ENCODE measurements around the gene THEM5. TPM values are rescaled to one million over a fixed set of nuclear protein-coding genes. Genes with fewer than 3 reads are reported as not detected.

The THEM5 gene
- total RNA-seq, 1 experiment from 2014 or later, result not detected

DNA sequence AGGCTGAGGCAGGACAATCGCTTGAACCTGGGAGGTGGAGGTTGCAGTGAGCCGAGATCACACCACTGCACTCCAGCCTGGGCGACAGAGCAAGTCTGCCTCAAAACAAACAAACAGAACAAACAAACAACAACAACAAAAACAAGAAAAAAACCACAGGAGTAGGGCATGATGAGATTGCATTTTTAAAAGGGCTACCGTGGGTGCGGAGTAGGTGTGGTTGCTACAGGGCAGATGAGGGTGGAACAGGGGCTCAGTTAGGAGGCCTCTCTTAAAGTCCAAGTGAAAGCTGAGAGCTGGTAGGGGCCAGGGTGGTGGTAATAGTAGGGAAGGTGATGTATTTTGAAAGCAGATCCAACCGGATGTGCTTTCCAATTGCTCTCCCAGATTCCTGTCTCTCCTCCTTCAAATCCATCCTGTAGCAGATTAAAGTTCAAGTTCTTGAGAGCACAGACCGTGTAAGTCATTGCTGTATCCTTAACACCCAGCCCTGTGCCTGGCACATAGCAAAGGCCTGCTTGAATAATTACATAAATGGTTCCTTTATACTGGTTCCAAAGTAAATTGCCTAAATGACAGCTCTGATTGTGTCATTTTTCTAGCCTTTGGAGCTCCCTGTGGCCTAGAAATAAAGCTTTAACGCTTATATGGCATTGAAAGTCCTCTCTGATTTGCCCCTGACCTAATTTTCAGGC, 44.1 kb downstream of the THEM5 start:
- Histone ChIP-seq H3K27me3 (ENCODE audit: low read length) (no peaks in the 10 kb centered on the region), H3K27ac (ENCODE audit: low read length) (no peak overlapping the region), H3K79me2 (ENCODE audit: low read length) (no peaks in the 10 kb centered on the region)

GRCh38 chr1:151807766-151808165, 45.7 kb downstream of the THEM5 start:
- Histone ChIP-seq H3K4me3 (ENCODE audit: low read length) (no peak overlapping the region), H3K4me1 (ENCODE audit: low read length) (peaks cover 11% of the 10 kb centered on the region), H3K27ac (ENCODE audit: low read length) (no peak overlapping the region), H2AFZ (ENCODE audit: low read length) (no peak overlapping the region), H3K4me2 (ENCODE audit: low read depth, low read length, poor library complexity, severe bottlenecking) (no peak overlapping the region), H3K27me3 (ENCODE audit: low read length) (no peaks in the 10 kb centered on the region), H3K9ac (ENCODE audit: low read length) (no peak overlapping the region), H3K9me3 (ENCODE audit: low read length) (no peaks in the 10 kb centered on the region), H3K9me2 (replicated peaks; ENCODE audit: insufficient read depth, low read length) (no peaks in the 10 kb centered on the region), H4K20me1 (ENCODE audit: insufficient read depth, low read depth, low read length) (no peaks in the 10 kb centered on the region), H3K79me2 (ENCODE audit: low read length) (no peaks in the 10 kb centered on the region), H3K36me3 (ENCODE audit: insufficient read depth, low read length) (no peaks in the 10 kb centered on the region)
- DNase-seq, result no peak

More for the DNA sequence above, 44.1 kb downstream of the THEM5 start:
- DNase-seq, result no peak
- Histone ChIP-seq H3K9me2 (replicated peaks; ENCODE audit: insufficient read depth, low read length) (no peaks in the 10 kb centered on the region), H2AFZ (ENCODE audit: low read length) (no peak overlapping the region), H3K4me3 (ENCODE audit: low read length) (no peak overlapping the region), H3K4me1 (ENCODE audit: low read length) (peaks cover 8% of the 10 kb centered on the region), H4K20me1 (ENCODE audit: insufficient read depth, low read depth, low read length) (no peaks in the 10 kb centered on the region), H3K36me3 (ENCODE audit: insufficient read depth, low read length) (no peaks in the 10 kb centered on the region), H3K9me3 (ENCODE audit: low read length) (no peaks in the 10 kb centered on the region), H3K9ac (ENCODE audit: low read length) (no peak overlapping the region), H3K4me2 (ENCODE audit: low read depth, low read length, poor library complexity, severe bottlenecking) (no peak overlapping the region)

DNA sequence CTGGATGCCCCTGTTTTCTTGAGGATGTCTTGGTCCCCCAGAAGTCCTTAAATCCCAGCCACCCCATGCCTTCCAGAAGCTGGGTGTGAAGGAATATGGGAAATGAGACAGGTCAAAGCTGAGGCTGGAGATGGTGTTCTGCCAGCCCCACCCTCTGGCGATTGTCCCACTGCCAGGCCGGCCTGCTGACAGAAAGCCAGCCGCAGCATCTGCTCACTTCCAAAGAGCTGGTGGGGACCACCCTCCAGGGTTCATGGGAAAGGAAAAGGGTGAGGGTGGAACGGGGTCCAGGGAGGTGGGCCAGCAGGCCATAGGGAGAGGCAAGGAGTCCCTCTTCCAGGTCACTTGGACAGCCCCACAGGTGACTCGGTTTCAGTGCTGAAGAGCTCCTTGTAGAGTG, 46.4 kb downstream of the THEM5 start:
- Histone ChIP-seq H3K27me3 (ENCODE audit: low read length) (no peaks in the 10 kb centered on the region), H3K27ac (ENCODE audit: low read length) (no peak overlapping the region), H2AFZ (ENCODE audit: low read length) (no peak overlapping the region), H3K4me2 (ENCODE audit: low read depth, low read length, poor library complexity, severe bottlenecking) (no peak overlapping the region), H3K4me1 (ENCODE audit: low read length) (peaks cover 11% of the 10 kb centered on the region), H3K9ac (ENCODE audit: low read length) (no peak overlapping the region), H3K9me2 (replicated peaks; ENCODE audit: insufficient read depth, low read length) (no peaks in the 10 kb centered on the region), H3K79me2 (ENCODE audit: low read length) (no peaks in the 10 kb centered on the region), H4K20me1 (ENCODE audit: insufficient read depth, low read depth, low read length) (no peaks in the 10 kb centered on the region), H3K4me3 (ENCODE audit: low read length) (no peak overlapping the region), H3K9me3 (ENCODE audit: low read length) (no peaks in the 10 kb centered on the region), H3K36me3 (ENCODE audit: insufficient read depth, low read length) (no peaks in the 10 kb centered on the region)
- DNase-seq, result no peak

DNA sequence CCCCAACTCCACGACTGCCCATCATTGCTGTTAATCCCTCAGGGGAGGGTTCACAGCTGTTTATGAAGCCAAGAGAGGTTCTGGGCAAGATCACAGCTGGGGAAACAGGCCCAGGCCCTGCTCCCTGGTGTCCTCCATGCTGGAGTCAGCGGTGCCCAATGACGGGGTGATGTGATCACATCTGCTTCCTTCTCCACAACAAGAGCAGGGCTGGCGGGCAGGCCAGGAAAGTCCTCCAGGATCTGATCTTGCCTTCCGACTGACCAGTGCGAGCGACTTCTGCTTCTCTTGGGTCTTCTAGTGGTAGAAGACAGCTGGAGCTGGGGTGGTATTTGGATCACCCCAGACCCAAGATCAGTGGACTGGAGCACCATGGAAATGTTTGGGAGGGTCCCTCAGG, 47.3 kb downstream of the THEM5 start:
- H3K9ac ChIP-seq (ENCODE audit: low read length), result no peak overlapping the region
- H3K79me2 ChIP-seq (ENCODE audit: low read length), result no peaks in the 10 kb centered on the region

DNA sequence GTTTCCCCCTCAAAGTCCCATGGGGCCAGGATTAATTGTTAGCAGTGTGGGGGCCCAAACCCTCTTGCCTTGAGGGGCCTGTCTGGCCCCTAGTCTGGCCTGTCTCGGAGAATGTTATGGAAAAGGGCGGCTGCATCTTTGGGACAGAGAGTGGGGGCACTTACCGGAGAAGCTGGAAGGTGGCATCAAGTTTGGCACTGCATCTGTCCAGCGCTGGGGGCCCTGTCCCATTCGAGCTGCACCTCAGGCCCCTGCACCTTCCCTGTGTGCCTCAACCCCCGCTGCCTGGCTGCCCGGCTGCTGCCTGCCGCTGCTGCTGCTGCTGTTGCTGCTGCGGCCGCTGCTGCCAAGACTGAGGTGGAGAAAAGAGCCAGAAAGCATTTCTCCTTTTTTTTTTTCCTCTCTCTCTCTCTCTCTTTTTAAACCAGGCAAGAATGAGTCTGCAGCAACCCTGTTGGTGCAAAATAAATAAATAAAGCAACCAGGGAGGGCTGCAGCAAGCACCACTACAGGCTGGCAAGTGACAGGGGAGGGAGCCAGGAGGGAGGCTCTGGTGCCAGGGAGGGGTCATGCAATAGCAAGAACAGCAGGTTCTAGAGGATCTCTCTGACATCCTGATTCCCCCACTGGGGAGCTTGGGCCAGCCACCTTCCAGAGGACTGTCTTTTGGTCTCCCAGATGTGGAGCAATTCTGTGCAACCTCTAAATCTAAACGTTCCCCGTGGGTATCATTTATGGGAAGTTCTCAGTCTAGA, 48.3 kb downstream of the THEM5 start, which contains the start of gene LINGO4:
LINGO4 (minus strand) TSS at position 354 of the 755 bp plus-strand sequence. CDS start 2,715 bp downstream, outside the sequence.
- H4K20me1 ChIP-seq (ENCODE audit: insufficient read depth, low read depth, low read length), result no peaks in the 10 kb centered on the region
- no peak within 1 kb of the TSS for H3K9ac ChIP-seq (ENCODE audit: low read length)
- H3K4me3 ChIP-seq (ENCODE audit: low read length), result no peak within 1 kb of the TSS
- no peaks in the 10 kb centered on the region for H3K27me3 ChIP-seq (ENCODE audit: low read length)
- no peak within 1 kb of the TSS for H2AFZ ChIP-seq (ENCODE audit: low read length)
- no peak within 1 kb of the TSS for H3K4me2 ChIP-seq (ENCODE audit: low read depth, low read length, poor library complexity, severe bottlenecking)
- no peaks in the 10 kb centered on the region for H3K9me2 ChIP-seq (replicated peaks; ENCODE audit: insufficient read depth, low read length)
- H3K79me2 ChIP-seq (ENCODE audit: low read length), result no peaks in the 10 kb centered on the region
- H3K4me1 ChIP-seq (ENCODE audit: low read length), result peaks cover 11% of the 10 kb centered on the region
- H3K36me3 ChIP-seq (ENCODE audit: insufficient read depth, low read length), result no peaks in the 10 kb centered on the region
- DNase-seq, result no peak
- no peaks in the 10 kb centered on the region for H3K9me3 ChIP-seq (ENCODE audit: low read length)
- no peak within 1 kb of the TSS for H3K27ac ChIP-seq (ENCODE audit: low read length)

More for the DNA sequence above, 47.3 kb downstream of the THEM5 start:
- Histone ChIP-seq H2AFZ (ENCODE audit: low read length) (no peak overlapping the region), H3K4me1 (ENCODE audit: low read length) (peaks cover 11% of the 10 kb centered on the region), H4K20me1 (ENCODE audit: insufficient read depth, low read depth, low read length) (no peaks in the 10 kb centered on the region), H3K4me3 (ENCODE audit: low read length) (no peak overlapping the region), H3K9me2 (replicated peaks; ENCODE audit: insufficient read depth, low read length) (no peaks in the 10 kb centered on the region), H3K36me3 (ENCODE audit: insufficient read depth, low read length) (no peaks in the 10 kb centered on the region), H3K27ac (ENCODE audit: low read length) (no peak overlapping the region), H3K27me3 (ENCODE audit: low read length) (no peaks in the 10 kb centered on the region), H3K4me2 (ENCODE audit: low read depth, low read length, poor library complexity, severe bottlenecking) (no peak overlapping the region), H3K9me3 (ENCODE audit: low read length) (no peaks in the 10 kb centered on the region)
- DNase-seq, result no peak

DNA sequence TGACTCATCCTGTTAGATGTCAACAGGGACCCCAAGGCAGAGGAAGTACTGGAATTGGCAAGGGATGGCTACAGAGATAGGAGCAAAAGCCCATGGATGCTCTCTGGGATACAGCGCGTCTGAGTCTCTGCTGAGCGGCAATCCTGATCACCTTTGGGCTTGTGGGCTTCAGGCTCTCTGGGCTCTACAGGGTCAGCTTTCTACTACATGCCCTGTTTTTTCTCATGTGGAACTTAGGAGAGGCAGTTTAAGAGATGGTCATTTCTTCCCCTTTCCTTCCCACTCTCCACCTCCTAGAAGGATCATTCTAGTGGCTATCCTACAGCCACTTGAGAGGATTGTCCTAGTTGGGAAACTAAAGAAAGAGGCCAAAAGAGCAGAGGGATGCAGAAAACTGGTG, 49.6 kb downstream of the THEM5 start:
- Histone ChIP-seq H3K9me2 (replicated peaks; ENCODE audit: insufficient read depth, low read length) (no peaks in the 10 kb centered on the region), H4K20me1 (ENCODE audit: insufficient read depth, low read depth, low read length) (no peaks in the 10 kb centered on the region), H3K9me3 (ENCODE audit: low read length) (no peaks in the 10 kb centered on the region), H2AFZ (ENCODE audit: low read length) (no peak overlapping the region), H3K4me2 (ENCODE audit: low read depth, low read length, poor library complexity, severe bottlenecking) (no peak overlapping the region), H3K27ac (ENCODE audit: low read length) (no peak overlapping the region), H3K79me2 (ENCODE audit: low read length) (no peaks in the 10 kb centered on the region), H3K9ac (ENCODE audit: low read length) (no peak overlapping the region), H3K4me1 (ENCODE audit: low read length) (peaks cover 11% of the 10 kb centered on the region), H3K27me3 (ENCODE audit: low read length) (no peaks in the 10 kb centered on the region), H3K4me3 (ENCODE audit: low read length) (no peak overlapping the region), H3K36me3 (ENCODE audit: insufficient read depth, low read length) (no peaks in the 10 kb centered on the region)
- no peak for DNase-seq

DNA sequence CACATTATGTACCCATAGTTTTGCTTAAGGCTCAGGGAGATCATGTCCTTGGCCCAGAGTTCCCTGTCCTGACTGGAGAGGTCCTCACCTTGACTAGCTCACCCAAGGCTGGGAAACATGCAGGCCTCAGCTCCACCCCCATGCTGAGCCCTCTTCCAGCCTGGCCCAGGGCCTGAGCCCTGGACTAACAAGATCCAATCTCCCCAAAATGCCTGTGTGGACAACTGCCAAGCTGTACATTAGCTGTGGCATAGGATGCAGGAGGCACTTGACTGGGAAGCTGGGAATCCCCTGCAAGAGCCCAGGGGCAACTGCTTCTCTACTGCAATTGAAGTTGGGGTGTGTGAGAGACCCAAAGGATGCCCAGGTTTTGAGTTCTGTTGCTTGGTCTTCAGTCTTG, 50.3 kb downstream of the THEM5 start:
- H3K27me3 ChIP-seq (ENCODE audit: low read length), result no peaks in the 10 kb centered on the region
- no peak overlapping the region for H3K27ac ChIP-seq (ENCODE audit: low read length)
- H3K9me3 ChIP-seq (ENCODE audit: low read length), result no peaks in the 10 kb centered on the region
- no peaks in the 10 kb centered on the region for H3K36me3 ChIP-seq (ENCODE audit: insufficient read depth, low read length)
- H3K4me1 ChIP-seq (ENCODE audit: low read length), result peaks cover 11% of the 10 kb centered on the region
- no peak overlapping the region for H3K9ac ChIP-seq (ENCODE audit: low read length)
- H3K4me3 ChIP-seq (ENCODE audit: low read length), result no peak overlapping the region
- no peak for DNase-seq
- no peak overlapping the region for H2AFZ ChIP-seq (ENCODE audit: low read length)
- no peaks in the 10 kb centered on the region for H3K79me2 ChIP-seq (ENCODE audit: low read length)
- H4K20me1 ChIP-seq (ENCODE audit: insufficient read depth, low read depth, low read length), result no peaks in the 10 kb centered on the region
- H3K9me2 ChIP-seq (replicated peaks; ENCODE audit: insufficient read depth, low read length), result no peaks in the 10 kb centered on the region
- no peak overlapping the region for H3K4me2 ChIP-seq (ENCODE audit: low read depth, low read length, poor library complexity, severe bottlenecking)

- no peak for DNase-seq
- Histone ChIP-seq H3K27ac (ENCODE audit: low read length) (no peak overlapping the region), H3K4me2 (ENCODE audit: low read depth, low read length, poor library complexity, severe bottlenecking) (no peak overlapping the region), H3K9ac (ENCODE audit: low read length) (no peak overlapping the region), H3K9me2 (replicated peaks; ENCODE audit: insufficient read depth, low read length) (no peaks in the 10 kb centered on the region), H4K20me1 (ENCODE audit: insufficient read depth, low read depth, low read length) (no peaks in the 10 kb centered on the region), H3K79me2 (ENCODE audit: low read length) (no peaks in the 10 kb centered on the region), H3K9me3 (ENCODE audit: low read length) (no peaks in the 10 kb centered on the region), H2AFZ (ENCODE audit: low read length) (no peak overlapping the region), H3K36me3 (ENCODE audit: insufficient read depth, low read length) (no peaks in the 10 kb centered on the region), H3K27me3 (ENCODE audit: low read length) (no peaks in the 10 kb centered on the region), H3K4me3 (ENCODE audit: low read length) (no peak overlapping the region), H3K4me1 (ENCODE audit: low read length) (peaks cover 11% of the 10 kb centered on the region)
These were observed 51.1 kb downstream of the THEM5 start for GRCh38 chr1:151802372-151802771.

All from Karpas-422 (cell line).